GM12892 (cell line): ENCODE data around the gene BAIAP2.
"Not testable (repeated sequence)": the region's sequence is repeated elsewhere in the genome, so short reads cannot be mapped to it uniquely, and the experiment has no call there.

Experiments used
- POLR2A ChIP-seq: IDR thresholded peaks from 2 replicates; pipeline ENCODE4 v1.6.1; 2011; ENCODE audit warnings: low read depth, low read length, control low read depth
- POLR2AphosphoS5 ChIP-seq: IDR thresholded peaks from 2 replicates; pipeline ENCODE4 v1.6.1; 2011; ENCODE audit warnings: low read depth, low read length, control low read depth
- TAF1 ChIP-seq: IDR thresholded peaks from 2 replicates; pipeline ENCODE4 v1.6.1; 2011; ENCODE audit warnings: low read depth, mild to moderate bottlenecking, control low read depth, low read length, borderline replicate concordance

GRCh38 chr17:81154016-81154415 is 119.1 kb downstream of the BAIAP2 start:
- TF ChIP-seq POLR2AphosphoS5, POLR2A, TAF1: not testable (repeated sequence)
